Posterior vena cava (tissue), 2 donors: ENCODE measurements around the gene TRMT10C. TPM values are rescaled to one million over a fixed set of nuclear protein-coding genes. Genes with fewer than 3 reads are reported as not detected.
"Not testable (repeated sequence)": the region's sequence is repeated elsewhere in the genome, so short reads cannot be mapped to it uniquely, and the experiment has no call there.

ENCODE experiments used
- DNase-seq: peaks from one replicate; pipeline ENCODE4 v3.0.0-alpha.2; 2020; ENCODE audit warnings: low spot score
- intact Hi-C, 2 donors: fragments of 100-400 bp; cut with DNase I; formaldehyde crosslinking; loops; one replicate each; pipeline versions ENCODE4 v1.14.1 to v1.14.2; 2022 to 2023
- total RNA-seq, 2 donors: library from RNA; stranded (reverse); fragmentation: NEBNext Ultra II Directional; extraction: Animal tissue kit (Norgen Biotek cat#: 25700); gene quantifications; one replicate each; pipeline ENCODE4 v1.2.1, GENCODE V29; 2021
- donor health status: DM: yes; HTN: yes; CAD: no.
- donor health status: DM: yes; HTN: yes; CAD: no.

TRMT10C gene
- total RNA-seq, 2 donors from 2014 or later = 14.6 to 15.2 TPM

- no peak for DNase-seq
- intact Hi-C loops = no loop called here
Observed at GRCh38 chr3:101611023-101611422, 49.4 kb downstream of the TRMT10C start.

GRCh38 chr3:101613014-101613413 is 51.3 kb downstream of the TRMT10C start:
- DNase-seq, intact Hi-C loops: not testable (repeated sequence)

- intact Hi-C loops = no loop called here
- peak; percentile 14 for DNase-seq
Observed at GRCh38 chr3:101615525-101615924, 53.9 kb downstream of the TRMT10C start.

Other genes starting within 250 kb of the TRMT10C start
- under 1 TPM; 0.38 to 0.65 TPM for gene IMPG2, start 241.3 kb upstream of the TRMT10C start, total RNA-seq
- 10 to 100 TPM; 17.0 to 20.0 TPM for gene SENP7, start 48.7 kb upstream of the TRMT10C start, total RNA-seq
- 100 to 1,000 TPM; 184 to 223 TPM for gene PCNP, start 12.3 kb downstream of the TRMT10C start, total RNA-seq
- gene ZBTB11, start 115.3 kb downstream of the TRMT10C start, total RNA-seq = 10 to 100 TPM; 12.2 to 15.5 TPM
- 100 to 1,000 TPM; 756 TPM for gene RPL24, start 124.8 kb downstream of the TRMT10C start, total RNA-seq
- 1 to 10 TPM; 7.2 to 9.9 TPM for gene CEP97, start 162.7 kb downstream of the TRMT10C start, total RNA-seq
- 10 to 100 TPM; 21.0 to 21.1 TPM for gene NXPE3, start 217.3 kb downstream of the TRMT10C start, total RNA-seq